Activated CD4-positive, alpha-beta T cell treated with anti-CD3 and anti-CD28 coated beads, Interleukin-2, amount 10 ng/mL, durations not matched to agents 24 days and 14 days (primary cell): ENCODE measurements around the gene FAM120B. TPM values are rescaled to one million over a fixed set of nuclear protein-coding genes. Genes with fewer than 3 reads are reported as not detected.

Experiments used
- DNase-seq: peaks from one replicate; pipeline ENCODE4 v3.0.0; 2022
- H3K27ac Mint-ChIP-seq: one replicate; pipeline ENCODE4 v1.8.0; 2022; ENCODE audit warnings: mild to moderate bottlenecking, mixed read lengths
- H3K27me3 Mint-ChIP-seq: one replicate; pipeline ENCODE4 v1.8.0; 2022; ENCODE audit warnings: mixed read lengths
- H3K36me3 Mint-ChIP-seq: one replicate; pipeline ENCODE4 v1.8.0; 2022; ENCODE audit warnings: low read depth, mild to moderate bottlenecking, mixed read lengths
- H3K4me1 Mint-ChIP-seq: one replicate; pipeline ENCODE4 v1.8.0; 2021; ENCODE audit warnings: mixed read lengths
- H3K4me3 Mint-ChIP-seq: one replicate; pipeline ENCODE4 v1.8.0; 2022; ENCODE audit warnings: mild to moderate bottlenecking, moderate library complexity, mixed read lengths
- H3K9me3 Mint-ChIP-seq: one replicate; pipeline ENCODE4 v1.8.0; 2021; ENCODE audit warnings: mixed read lengths
- intact Hi-C: fragments of 100-400 bp; cut with micrococcal nuclease; formaldehyde crosslinking; loops from one replicate; pipeline ENCODE4 v1.15.1; 2023
- total RNA-seq: library from RNA; stranded (reverse); gene quantifications from 2 replicates; pipeline ENCODE4 v1.2.3, GENCODE V29; 2022

FAM120B gene
- total RNA-seq, 1 donor from 2014 or later, result 19.3 TPM

GRCh38 chr6:170444811-170445211 lies 138.3 kb downstream of the FAM120B start:
- Mint-ChIP-seq H3K36me3 (no peaks in the 10 kb centered on the region), H3K4me1 (no peaks in the 10 kb centered on the region), H3K4me3 (no peak overlapping the region), H3K9me3 (no peaks in the 10 kb centered on the region), H3K27me3 (no peaks in the 10 kb centered on the region), H3K27ac (no peak overlapping the region)
- no peak for DNase-seq
- intact Hi-C loops, result no loop called here

GRCh38 chr6:170445487-170445886 lies 138.9 kb downstream of the FAM120B start:
- Mint-ChIP-seq H3K27ac (no peak overlapping the region), H3K4me1 (no peaks in the 10 kb centered on the region), H3K9me3 (no peaks in the 10 kb centered on the region), H3K36me3 (no peaks in the 10 kb centered on the region), H3K4me3 (no peak overlapping the region), H3K27me3 (no peaks in the 10 kb centered on the region)
- no peak for DNase-seq
- intact Hi-C loops, result no loop called here

- Mint-ChIP-seq H3K27me3 (no peaks in the 10 kb centered on the region), H3K4me3 (no peak overlapping the region), H3K4me1 (no peaks in the 10 kb centered on the region), H3K9me3 (no peaks in the 10 kb centered on the region), H3K27ac (no peak overlapping the region), H3K36me3 (no peaks in the 10 kb centered on the region)
- DNase-seq, result no peak
- intact Hi-C loops, result no loop called here
Measured at GRCh38 chr6:170445971-170446370, 139.4 kb downstream of the FAM120B start.

- no peak overlapping the region for H3K4me3 Mint-ChIP-seq
Measured at GRCh38 chr6:170446841-170447560, 140.4 kb downstream of the FAM120B start.

GRCh38 chr6:170447561-170447930 lies 141.0 kb downstream of the FAM120B start:
- Mint-ChIP-seq H3K4me1 (no peaks in the 10 kb centered on the region), H3K27me3 (no peaks in the 10 kb centered on the region), H3K9me3 (no peaks in the 10 kb centered on the region), H3K27ac (no peak overlapping the region), H3K36me3 (no peaks in the 10 kb centered on the region), H3K4me3 (no peak overlapping the region)
- intact Hi-C loops, result no loop called here
- DNase-seq, result no peak

More at GRCh38 chr6:170446841-170447560, 140.4 kb downstream of the FAM120B start:
- no peak for DNase-seq
- Mint-ChIP-seq H3K27ac (no peak overlapping the region), H3K4me1 (no peaks in the 10 kb centered on the region), H3K27me3 (no peaks in the 10 kb centered on the region), H3K9me3 (no peaks in the 10 kb centered on the region), H3K36me3 (no peaks in the 10 kb centered on the region)
- intact Hi-C loops, result no loop called here

GRCh38 chr6:170448317-170448716 lies 141.8 kb downstream of the FAM120B start:
- intact Hi-C loops, result no loop called here
- no peaks in the 10 kb centered on the region for H3K27me3 Mint-ChIP-seq
- H3K4me3 Mint-ChIP-seq, result no peak overlapping the region

GRCh38 chr6:170448751-170449630 lies 142.4 kb downstream of the FAM120B start:
- no peak for DNase-seq
- H3K27ac Mint-ChIP-seq, result no peak overlapping the region

More at GRCh38 chr6:170448317-170448716, 141.8 kb downstream of the FAM120B start:
- Mint-ChIP-seq H3K4me1 (no peaks in the 10 kb centered on the region), H3K36me3 (no peaks in the 10 kb centered on the region), H3K9me3 (no peaks in the 10 kb centered on the region), H3K27ac (no peak overlapping the region)
- DNase-seq, result no peak

GRCh38 chr6:170449835-170450753 lies 143.5 kb downstream of the FAM120B start:
- Mint-ChIP-seq H3K36me3 (no peaks in the 10 kb centered on the region), H3K27me3 (no peaks in the 10 kb centered on the region), H3K4me3 (no peak overlapping the region), H3K27ac (no peak overlapping the region), H3K9me3 (no peaks in the 10 kb centered on the region), H3K4me1 (peaks cover 3% of the 10 kb centered on the region)
- intact Hi-C loops, result no loop called here
- no peak for DNase-seq

More at GRCh38 chr6:170448751-170449630, 142.4 kb downstream of the FAM120B start:
- Mint-ChIP-seq H3K9me3 (no peaks in the 10 kb centered on the region), H3K4me3 (no peak overlapping the region), H3K36me3 (no peaks in the 10 kb centered on the region), H3K4me1 (no peaks in the 10 kb centered on the region), H3K27me3 (no peaks in the 10 kb centered on the region)
- intact Hi-C loops, result no loop called here

GRCh38 chr6:170450916-170451761 lies 144.6 kb downstream of the FAM120B start:
- Mint-ChIP-seq H3K27ac (no peak overlapping the region), H3K4me3 (no peak overlapping the region), H3K4me1 (peaks cover 3% of the 10 kb centered on the region), H3K36me3 (no peaks in the 10 kb centered on the region), H3K9me3 (no peaks in the 10 kb centered on the region), H3K27me3 (no peaks in the 10 kb centered on the region)
- intact Hi-C loops, result no loop called here
- DNase-seq, result no peak

- H3K4me1 Mint-ChIP-seq, result peaks cover 3% of the 10 kb centered on the region
- H3K27me3 Mint-ChIP-seq, result no peaks in the 10 kb centered on the region
Measured at GRCh38 chr6:170451762-170452651, 145.4 kb downstream of the FAM120B start.

GRCh38 chr6:170452767-170453545 lies 146.4 kb downstream of the FAM120B start:
- intact Hi-C loops, result no loop called here
- Mint-ChIP-seq H3K27ac (no peak overlapping the region), H3K4me1 (peaks cover 3% of the 10 kb centered on the region), H3K9me3 (no peaks in the 10 kb centered on the region), H3K27me3 (no peaks in the 10 kb centered on the region), H3K4me3 (no peak overlapping the region), H3K36me3 (no peaks in the 10 kb centered on the region)
- DNase-seq, result no peak

More at GRCh38 chr6:170451762-170452651, 145.4 kb downstream of the FAM120B start:
- intact Hi-C loops, result no loop called here
- no peak for DNase-seq
- Mint-ChIP-seq H3K9me3 (no peaks in the 10 kb centered on the region), H3K36me3 (no peaks in the 10 kb centered on the region), H3K27ac (no peak overlapping the region), H3K4me3 (no peak overlapping the region)
